Karpas-422 (cell line): ENCODE results near the gene ZBTB7C. TPM values are rescaled to one million over a fixed set of nuclear protein-coding genes. Genes with fewer than 3 reads are reported as not detected.

Experiments used
- DNase-seq: peaks from one replicate; pipeline ENCODE4 v3.0.0-alpha.2; 2015
- H2AFZ ChIP-seq: fragments of 200-600 bp; sonication (generic); 2 replicates; pipeline ENCODE4 v1.6.1; 2014; ENCODE audit warnings: antibody characterized with exemption, low read length, mixed read lengths
- H3K27ac ChIP-seq: fragments of 200-600 bp; sonication (generic); 2 replicates; pipeline ENCODE4 v1.5.1; 2014; ENCODE audit warnings: mild to moderate bottlenecking, low read length, moderate library complexity
- H3K27me3 ChIP-seq: fragments of 200-600 bp; sonication (generic); 2 replicates; pipeline ENCODE4 v1.6.1; 2014; ENCODE audit warnings: low read length, mixed read lengths
- H3K36me3 ChIP-seq: fragments of 200-600 bp; sonication (generic); 2 replicates; pipeline ENCODE4 v1.6.1; 2014; ENCODE audit warnings: low read length, mixed read lengths; ENCODE audit not compliant: insufficient read depth
- H3K4me1 ChIP-seq: fragments of 200-600 bp; sonication (generic); 2 replicates; pipeline ENCODE4 v1.6.1; 2014; ENCODE audit warnings: mild to moderate bottlenecking, low read length, mixed read lengths
- H3K4me2 ChIP-seq: fragments of 200-600 bp; sonication (generic); 2 replicates; pipeline ENCODE4 v1.6.1; 2014; ENCODE audit warnings: low read length, low read depth, mild to moderate bottlenecking; ENCODE audit not compliant: poor library complexity, severe bottlenecking
- H3K4me3 ChIP-seq: fragments of 200-600 bp; sonication (generic); 2 replicates; pipeline ENCODE4 v1.5.1; 2014; ENCODE audit warnings: mild to moderate bottlenecking, antibody characterized with exemption, low read length, mixed read lengths
- H3K79me2 ChIP-seq: fragments of 200-600 bp; sonication (generic); 2 replicates; pipeline ENCODE4 v1.6.1; 2014; ENCODE audit warnings: mild to moderate bottlenecking, low read length, mixed read lengths
- H3K9ac ChIP-seq: fragments of 200-600 bp; sonication (generic); 2 replicates; pipeline ENCODE4 v1.6.0; 2014; ENCODE audit warnings: low read length
- H3K9me2 ChIP-seq: fragments of 200-600 bp; sonication (generic), shearing (Covaris generic); replicated peaks from 2 replicates; pipeline ENCODE4 v1.6.0; 2014; ENCODE audit warnings: mild to moderate bottlenecking, low read length, moderate library complexity; ENCODE audit not compliant: insufficient read depth
- H3K9me3 ChIP-seq: fragments of 300-700, 200-600 bp; sonication (generic); 2 replicates; pipeline ENCODE4 v1.6.1; 2014; ENCODE audit warnings: low read length, mixed read lengths
- H4K20me1 ChIP-seq: fragments of 200-600 bp; sonication (generic); 2 replicates; pipeline ENCODE4 v1.6.1; 2014; ENCODE audit warnings: mild to moderate bottlenecking, antibody characterized with exemption, low read length, low read depth; ENCODE audit not compliant: insufficient read depth
- total RNA-seq: library from RNA; depleted of rRNA; stranded (reverse); fragments of >200 nt; shearing (Covaris generic); gene quantifications from 2 replicates; pipeline ENCODE4 v1.2.3, GENCODE V29; 2014; ENCODE audit warnings: low replicate concordance

Gene ZBTB7C
- total RNA-seq, 1 experiment from 2014 or later: not detected

GRCh38 chr18:48019557-48020325 is 389.4 kb downstream of the ZBTB7C start:
- Histone ChIP-seq H2AFZ (no peak overlapping the region), H3K9ac (no peak overlapping the region), H3K4me2 (no peak overlapping the region), H3K4me1 (peaks cover 44% of the 10 kb centered on the region), H3K4me3 (no peak overlapping the region), H4K20me1 (no peaks in the 10 kb centered on the region), H3K27ac (no peak overlapping the region), H3K79me2 (no peaks in the 10 kb centered on the region), H3K9me2 (no peaks in the 10 kb centered on the region), H3K27me3 (no peaks in the 10 kb centered on the region), H3K36me3 (0 out of 2 replicates have a peak, but pooled peaks cover 3% of the 10 kb centered on the region), H3K9me3 (no peaks in the 10 kb centered on the region)
- no peak for DNase-seq

GRCh38 chr18:48018851-48019250 is 390.3 kb downstream of the ZBTB7C start:
- no peaks in the 10 kb centered on the region for H3K79me2 ChIP-seq
- H3K36me3 ChIP-seq: 0 out of 2 replicates have a peak, but pooled peaks cover 3% of the 10 kb centered on the region
- peaks cover 44% of the 10 kb centered on the region for H3K4me1 ChIP-seq
- H4K20me1 ChIP-seq: no peaks in the 10 kb centered on the region
- no peak overlapping the region for H3K4me2 ChIP-seq
- H2AFZ ChIP-seq: no peak overlapping the region
- no peak overlapping the region for H3K27ac ChIP-seq
- no peaks in the 10 kb centered on the region for H3K27me3 ChIP-seq
- H3K4me3 ChIP-seq: no peak overlapping the region
- no peak overlapping the region for H3K9ac ChIP-seq
- no peaks in the 10 kb centered on the region for H3K9me3 ChIP-seq
- H3K9me2 ChIP-seq: no peaks in the 10 kb centered on the region
- DNase-seq: no peak

- H3K27me3 ChIP-seq: no peaks in the 10 kb centered on the region
- H3K4me3 ChIP-seq: no peak overlapping the region
- no peak for DNase-seq
- H3K4me2 ChIP-seq: no peak overlapping the region
- H3K4me1 ChIP-seq: peaks cover 39% of the 10 kb centered on the region
- no peak overlapping the region for H2AFZ ChIP-seq
- H3K79me2 ChIP-seq: no peaks in the 10 kb centered on the region
- no peak overlapping the region for H3K9ac ChIP-seq
- H4K20me1 ChIP-seq: no peaks in the 10 kb centered on the region
- H3K9me3 ChIP-seq: no peaks in the 10 kb centered on the region
- no peaks in the 10 kb centered on the region for H3K9me2 ChIP-seq
- 0 out of 2 replicates have a peak, but pooled peaks cover 3% of the 10 kb centered on the region for H3K36me3 ChIP-seq
- no peak overlapping the region for H3K27ac ChIP-seq
Observed at GRCh38 chr18:48017635-48018034, 391.5 kb downstream of the ZBTB7C start.

- H3K9ac ChIP-seq: no peak overlapping the region
- H3K4me1 ChIP-seq: peaks cover 31% of the 10 kb centered on the region
- 0 out of 2 replicates have a peak, but pooled peaks cover 3% of the 10 kb centered on the region for H3K36me3 ChIP-seq
- no peak for DNase-seq
- H3K27me3 ChIP-seq: no peaks in the 10 kb centered on the region
- no peaks in the 10 kb centered on the region for H3K79me2 ChIP-seq
- H3K27ac ChIP-seq: no peak overlapping the region
- no peaks in the 10 kb centered on the region for H3K9me2 ChIP-seq
- H3K4me3 ChIP-seq: no peak overlapping the region
- no peaks in the 10 kb centered on the region for H3K9me3 ChIP-seq
- no peak overlapping the region for H2AFZ ChIP-seq
- no peaks in the 10 kb centered on the region for H4K20me1 ChIP-seq
- H3K4me2 ChIP-seq: no peak overlapping the region
Observed at GRCh38 chr18:48013162-48013561, 396.0 kb downstream of the ZBTB7C start.

- H3K4me1 ChIP-seq: peaks cover 23% of the 10 kb centered on the region
- no peaks in the 10 kb centered on the region for H3K27me3 ChIP-seq
- H3K9me2 ChIP-seq: no peaks in the 10 kb centered on the region
- H3K4me2 ChIP-seq: peak overlapping the region; percentile 52
- no peaks in the 10 kb centered on the region for H3K79me2 ChIP-seq
- no peak overlapping the region for H3K27ac ChIP-seq
- peak overlapping the region; percentile 44 for H3K9ac ChIP-seq
- no peaks in the 10 kb centered on the region for H3K9me3 ChIP-seq
- H3K4me3 ChIP-seq: peak overlapping the region; percentile 41; the same call in 1 of the 2 replicates
- DNase-seq: peak; percentile 63
- H3K36me3 ChIP-seq: 0 out of 2 replicates have a peak, but pooled peaks cover 3% of the 10 kb centered on the region
- no peaks in the 10 kb centered on the region for H4K20me1 ChIP-seq
- peak overlapping the region; percentile 50; the same call in 1 of the 2 replicates for H2AFZ ChIP-seq
Observed at GRCh38 chr18:48011926-48012465, 397.2 kb downstream of the ZBTB7C start.

- H4K20me1 ChIP-seq: no peaks in the 10 kb centered on the region
Observed at GRCh38 chr18:48010264-48010663, 398.9 kb downstream of the ZBTB7C start.

GRCh38 chr18:48009116-48009745 is 400.0 kb downstream of the ZBTB7C start:
- Histone ChIP-seq H3K4me2 (no peak overlapping the region), H3K27ac (no peak overlapping the region), H3K9ac (no peak overlapping the region), H3K4me1 (peaks cover 34% of the 10 kb centered on the region), H3K36me3 (no peaks in the 10 kb centered on the region), H3K4me3 (no peak overlapping the region), H4K20me1 (no peaks in the 10 kb centered on the region), H3K9me3 (no peaks in the 10 kb centered on the region), H3K27me3 (no peaks in the 10 kb centered on the region), H2AFZ (no peak overlapping the region), H3K9me2 (no peaks in the 10 kb centered on the region), H3K79me2 (no peaks in the 10 kb centered on the region)
- no peak for DNase-seq

More at GRCh38 chr18:48010264-48010663, 398.9 kb downstream of the ZBTB7C start:
- H3K27ac ChIP-seq: no peak overlapping the region
- DNase-seq: no peak
- no peak overlapping the region for H3K4me2 ChIP-seq
- 0 out of 2 replicates have a peak, but pooled peaks cover 3% of the 10 kb centered on the region for H3K36me3 ChIP-seq
- H3K9me3 ChIP-seq: no peaks in the 10 kb centered on the region
- no peaks in the 10 kb centered on the region for H3K79me2 ChIP-seq
- no peak overlapping the region for H3K9ac ChIP-seq
- H3K9me2 ChIP-seq: no peaks in the 10 kb centered on the region
- H3K4me3 ChIP-seq: no peak overlapping the region
- H3K4me1 ChIP-seq: peaks cover 26% of the 10 kb centered on the region
- H3K27me3 ChIP-seq: no peaks in the 10 kb centered on the region
- no peak overlapping the region for H2AFZ ChIP-seq
